Lung (tissue), 12 donors: ENCODE measurements around the gene CMIP. TPM values are rescaled to one million over a fixed set of nuclear protein-coding genes. Genes with fewer than 3 reads are reported as not detected.

ENCODE experiments used
- ATAC-seq: fragments of 200-7000 bp; cut with Tn5 transposase; one replicate; pipeline ENCODE4 v1.9.1; 2020; ENCODE audit warnings: moderate number of reproducible peaks; ENCODE audit not compliant: insufficient read depth, low FRiP score
- DNase-seq, 3 donors: peaks; one replicate each; pipeline ENCODE4 v3.0.0-alpha.2; 2013 to 2017
- H3K27ac ChIP-seq, 2 donors: one replicate each; pipeline ENCODE4 v1.5.1; 2013; ENCODE audit warnings: mild to moderate bottlenecking in 2 of 2, moderate library complexity in 2 of 2, control low read depth in 1 of 2, inconsistent platforms in 1 of 2, low read depth in 1 of 2, low read length in 1 of 2
- H3K27me3 ChIP-seq, 3 donors: one replicate each; pipeline ENCODE4 v1.5.1; 2013; ENCODE audit warnings: low read length in 2 of 3; ENCODE audit not compliant: control insufficient read depth in 3 of 3, insufficient read depth in 3 of 3
- H3K36me3 ChIP-seq, 4 donors: one replicate each; pipeline ENCODE4 v1.5.1; 2013; ENCODE audit warnings: low read length in 4 of 4, mild to moderate bottlenecking in 1 of 4, moderate library complexity in 1 of 4; ENCODE audit not compliant: control insufficient read depth in 4 of 4, insufficient read depth in 4 of 4
- H3K4me1 ChIP-seq, 5 donors: one replicate each; pipeline ENCODE4 v1.5.1; 2013; ENCODE audit warnings: low read length in 5 of 5, mild to moderate bottlenecking in 2 of 5, moderate library complexity in 1 of 5; ENCODE audit not compliant: control insufficient read depth in 5 of 5, insufficient read depth in 5 of 5
- H3K4me3 ChIP-seq: one replicate; pipeline ENCODE4 v1.5.1; 2013; ENCODE audit warnings: mild to moderate bottlenecking, control low read depth, moderate library complexity
- H3K9ac ChIP-seq, 2 donors: one replicate each; pipeline ENCODE4 v1.5.1; 2013; ENCODE audit warnings: low read length in 2 of 2, control low read depth in 1 of 2; ENCODE audit not compliant: insufficient read depth in 1 of 2
- H3K9me3 ChIP-seq, 4 donors: one replicate each; pipeline ENCODE4 v1.5.1; 2013; ENCODE audit warnings: low read length in 3 of 4, mild to moderate bottlenecking in 1 of 4, moderate library complexity in 1 of 4; ENCODE audit not compliant: control insufficient read depth in 4 of 4, insufficient read depth in 3 of 4
- CTCF ChIP-seq: IDR thresholded peaks from 2 replicates; pipeline ENCODE4 v1.5.1; 2012; ENCODE audit warnings: mild to moderate bottlenecking; ENCODE audit errors: control extremely low read depth, extremely low read depth
- WGBS, 2 donors: extraction: QIAGEN DNeasy Blood & Tissue Kit; methylation state at CpG; one replicate each; pipeline ENCODE4 v1.1.7; 2013; 5-methylcytosine and 5-hydroxymethylcytosine counted together
- polyA plus RNA-seq, 2 donors: library from polyadenylated mRNA; stranded (reverse); fragments of 200-250 nt; gene quantifications; one replicate each; pipeline ENCODE4 v1.2.1, GENCODE V29; 2013
- total RNA-seq, 2 donors: library from RNA; depleted of rRNA in 1 of 2; stranded (reverse); fragments of >200 nt in 1 of 2; gene quantifications; one replicate each; pipeline ENCODE4 v1.2.1, GENCODE V29; 2014 to 2021
- donor health status: control.
- donor health status: control.
- donor health status: Bipolar disorder and iron deficiency.
- donor health status: healthy.
- donor health status: DM: yes; HTN: yes; CAD: no.

Gene CMIP
- total and polyA plus RNA-seq, 4 donors: 11.8 to 80.5 (median 48.6) TPM

DNA sequence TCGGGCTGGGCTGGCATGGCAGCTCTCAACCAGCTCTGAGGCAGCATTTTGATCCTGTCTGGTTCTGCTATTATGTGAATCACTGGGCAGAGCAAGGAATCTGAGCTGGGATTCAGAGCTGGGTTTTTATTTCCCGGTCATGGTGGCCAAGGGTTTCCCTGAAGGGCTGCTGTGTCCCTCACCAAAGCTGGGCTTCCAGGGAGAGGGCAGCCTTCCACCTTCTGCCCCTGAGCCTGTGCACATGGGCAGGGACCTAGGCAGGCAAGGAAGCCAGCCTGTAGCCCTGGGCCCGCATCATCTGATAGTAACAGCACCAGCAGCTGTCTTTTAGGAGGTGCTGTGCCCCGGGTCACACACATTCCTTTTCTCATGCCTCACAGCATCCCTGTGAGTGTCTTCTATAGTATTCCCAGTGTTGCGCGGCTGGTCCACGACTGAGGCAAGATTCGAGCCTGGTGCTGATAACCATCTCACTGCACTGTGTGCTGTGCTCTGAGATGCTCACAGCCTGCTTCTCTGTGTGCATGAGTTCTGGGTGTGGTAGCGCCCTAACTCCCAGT is 249.2 kb downstream of the CMIP start:
- WGBS, 2 donors: 87 to 92% methylated on average over 9 of the region's 9 CpGs
- DNase-seq (no peak), ATAC-seq (no peak)
- H3K36me3 ChIP-seq: peaks cover 0 to 42% (median 14%) of the 10 kb centered on the region in 4 donors
- no peak overlapping the region for H3K9ac ChIP-seq
- peaks cover 0 to 62% (median 17%) of the 10 kb centered on the region in 5 donors for H3K4me1 ChIP-seq
- no peak overlapping the region for H3K4me3 ChIP-seq
- H3K27ac ChIP-seq: peak overlapping the region in 1 of 2 donors; percentile 44
- TF ChIP-seq CTCF: no peak
- H3K9me3 ChIP-seq: no peaks in the 10 kb centered on the region
- H3K27me3 ChIP-seq: no peaks in the 10 kb centered on the region

DNA sequence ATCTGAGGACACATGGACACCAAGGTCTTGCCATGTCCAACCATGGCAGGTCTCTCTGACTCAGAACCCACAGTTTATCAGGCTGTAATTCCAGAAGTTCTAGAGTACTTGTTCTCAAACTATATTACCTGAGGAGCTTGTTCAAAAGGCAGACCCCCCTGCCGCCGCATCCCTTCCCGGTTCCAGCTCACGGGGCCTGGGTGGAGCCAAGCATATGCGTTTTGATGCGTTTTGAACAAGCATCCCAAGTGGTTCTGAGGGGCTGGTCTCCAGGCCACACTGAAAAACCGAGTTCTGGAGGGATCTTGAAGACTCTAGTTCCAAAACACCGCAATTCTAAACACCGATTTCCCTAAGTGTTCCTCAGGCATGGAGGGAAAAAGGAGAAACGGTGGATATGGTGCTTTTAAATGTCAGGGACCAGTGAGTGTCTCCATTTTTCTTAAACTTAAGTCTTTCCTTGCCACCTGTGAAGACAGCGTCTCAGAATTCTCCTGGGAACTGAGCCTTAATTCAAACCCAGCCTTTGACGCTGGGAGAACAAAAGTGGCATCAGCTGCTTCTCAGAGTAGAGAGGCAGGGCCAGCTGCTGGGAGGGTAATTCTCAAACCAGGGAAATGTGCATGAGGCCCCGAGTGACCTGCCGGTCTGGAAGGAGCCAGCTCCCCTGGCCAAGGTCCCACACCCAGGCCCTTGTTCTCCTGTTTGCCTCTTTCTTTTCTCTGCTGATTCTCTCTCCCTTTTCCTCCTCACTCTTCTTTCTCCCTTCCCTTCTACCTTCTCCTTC is 250.1 kb downstream of the CMIP start:
- 71 to 79% methylated on average over 14 of the region's 14 CpGs for WGBS, 2 donors
- Histone ChIP-seq H3K9ac (peak overlapping the region in 1 of 2 donors; percentile 70), H3K9me3 (no peaks in the 10 kb centered on the region), H3K36me3 (peaks cover 0 to 47% (median 15%) of the 10 kb centered on the region in 4 donors), H3K4me1 (peaks cover 0 to 62% (median 17%) of the 10 kb centered on the region in 5 donors), H3K4me3 (no peak overlapping the region), H3K27ac (peak overlapping the region in 1 of 2 donors; percentile 44), H3K27me3 (no peaks in the 10 kb centered on the region)
- TF ChIP-seq CTCF: no peak
- ATAC-seq (no peak), DNase-seq (peak; percentile 34 to 58 (median 40))

GRCh38 chr16:81695321-81696165 is 250.9 kb downstream of the CMIP start:
- H3K9ac ChIP-seq: peak overlapping the region in 1 of 2 donors; percentile 70
- DNase-seq: peak; percentile 48 to 80 (median 67)
- H3K27ac ChIP-seq: peak overlapping the region in 1 of 2 donors; percentile 62

More at GRCh38 chr16:81695321-81696165, 250.9 kb downstream of the CMIP start:
- no peak for TF ChIP-seq CTCF
- WGBS, 2 donors: 40 to 47% methylated on average over 10 of the region's 10 CpGs
- no peak for ATAC-seq
- H3K27me3 ChIP-seq: no peaks in the 10 kb centered on the region
- peaks cover 0 to 62% (median 17%) of the 10 kb centered on the region in 5 donors for H3K4me1 ChIP-seq
- no peaks in the 10 kb centered on the region for H3K9me3 ChIP-seq
- H3K4me3 ChIP-seq: no peak overlapping the region
- peaks cover 0 to 54% (median 15%) of the 10 kb centered on the region in 4 donors for H3K36me3 ChIP-seq
